ENCODE results near the gene VPS54.
"Not testable (repeated sequence)": the region's sequence is repeated elsewhere in the genome, so short reads cannot be mapped to it uniquely, and the experiment has no call there.

Gene VPS54

DNA sequence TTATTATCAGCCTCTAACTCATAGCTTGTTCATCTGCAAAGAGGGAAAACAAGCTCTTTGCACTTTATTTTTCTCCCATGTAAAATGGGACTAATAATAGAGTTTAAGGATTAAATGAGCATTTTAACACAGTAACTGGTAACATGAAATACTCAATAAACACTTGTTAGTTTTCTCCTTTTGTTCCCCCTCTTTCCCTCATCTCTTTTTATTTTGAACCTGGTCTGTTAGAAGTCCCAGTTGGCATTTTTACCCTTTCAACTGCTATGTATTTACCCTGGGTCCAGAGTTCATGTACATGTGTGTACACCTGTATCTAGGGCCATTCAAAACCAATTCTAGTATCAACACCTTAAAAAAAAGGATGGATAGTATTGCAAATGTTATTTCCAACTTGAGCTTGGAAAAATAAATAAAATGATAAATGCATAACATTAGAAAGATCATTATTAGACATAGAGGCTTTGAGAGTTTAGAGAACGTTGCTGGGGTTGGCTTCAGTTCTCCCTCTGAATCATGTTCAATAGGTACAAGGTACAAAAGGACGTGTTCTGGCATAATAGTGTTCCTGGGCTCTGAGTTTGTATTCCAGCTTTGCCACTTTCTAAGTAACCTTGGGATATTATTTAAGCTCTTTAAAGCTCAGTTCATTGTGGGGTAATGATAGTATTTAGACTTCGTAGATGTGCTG, 5.2 kb upstream of the VPS54 start:
- no peak for DNase-seq (ENCODE audit: low read depth)

DNA sequence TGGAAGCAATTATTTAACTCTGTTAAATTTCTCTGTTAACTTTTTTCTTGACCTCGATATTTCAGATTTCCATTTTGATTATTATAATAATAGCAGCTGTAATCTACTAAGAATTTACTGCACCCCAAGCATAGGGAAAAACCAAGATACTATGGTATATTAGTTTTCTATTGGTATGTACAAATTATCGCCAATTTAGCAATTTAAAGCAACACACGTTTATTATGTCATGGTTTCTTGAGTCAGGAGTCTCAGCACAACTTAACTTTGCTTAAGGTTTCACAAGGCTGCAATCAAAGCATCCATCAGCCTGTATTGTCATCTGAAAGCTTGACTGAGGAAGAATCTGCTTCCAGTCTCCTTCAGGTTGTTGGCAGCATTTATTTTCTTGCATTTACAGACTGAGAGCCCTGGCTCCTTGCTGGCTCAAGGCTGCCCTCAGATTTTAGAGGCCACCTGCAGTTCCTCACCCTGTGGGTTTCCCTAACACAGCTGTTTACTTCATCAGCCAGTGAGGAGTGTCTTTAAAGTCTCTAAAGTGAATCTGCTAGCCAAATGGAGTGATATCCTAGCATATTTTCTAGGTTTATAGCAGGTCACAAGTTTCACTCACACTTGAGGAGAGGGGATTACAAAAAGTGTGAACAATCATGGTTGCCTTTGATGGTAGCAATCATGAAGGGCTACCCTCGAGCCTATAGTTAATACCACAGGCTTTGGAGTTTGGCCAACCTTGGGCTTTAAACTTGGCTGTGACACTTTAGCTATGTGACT, 4.4 kb upstream of the VPS54 start:
- no peak for DNase-seq (ENCODE audit: low read depth)

GRCh38 chr2:64021578-64021977, 2.4 kb upstream of the VPS54 start:
- no peak for DNase-seq (ENCODE audit: low read depth)

- DNase-seq (ENCODE audit: low read depth), result no peak
Observed at GRCh38 chr2:64019975-64020528, 824 bp upstream of the VPS54 start.

- DNase-seq (ENCODE audit: low read depth), result no peak
Observed at GRCh38 chr2:64018701-64019082, 536 bp downstream of the VPS54 start.

- DNase-seq (ENCODE audit: low read depth), result no peak
Observed at GRCh38 chr2:64017811-64018700, 1.2 kb downstream of the VPS54 start.

DNA sequence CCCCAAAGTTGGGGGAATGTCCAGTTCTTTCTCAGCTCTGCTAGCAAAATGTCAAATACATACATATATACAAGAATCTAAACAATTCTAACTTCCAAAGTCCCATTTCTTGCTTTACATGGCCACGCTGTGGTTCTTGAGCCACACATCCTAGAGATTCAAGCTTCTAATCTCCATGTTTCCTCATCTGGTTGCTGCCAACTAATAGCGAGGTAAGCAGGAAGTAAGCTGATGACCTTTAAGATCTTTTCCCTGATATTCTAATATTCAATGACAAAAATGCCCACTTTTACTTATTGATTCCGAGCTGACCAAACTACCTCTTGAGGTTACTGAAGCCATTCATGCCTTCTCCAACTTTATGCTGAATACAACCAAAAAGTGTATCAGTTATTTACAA, 3.3 kb downstream of the VPS54 start:
- no peak for DNase-seq (ENCODE audit: low read depth)

DNA sequence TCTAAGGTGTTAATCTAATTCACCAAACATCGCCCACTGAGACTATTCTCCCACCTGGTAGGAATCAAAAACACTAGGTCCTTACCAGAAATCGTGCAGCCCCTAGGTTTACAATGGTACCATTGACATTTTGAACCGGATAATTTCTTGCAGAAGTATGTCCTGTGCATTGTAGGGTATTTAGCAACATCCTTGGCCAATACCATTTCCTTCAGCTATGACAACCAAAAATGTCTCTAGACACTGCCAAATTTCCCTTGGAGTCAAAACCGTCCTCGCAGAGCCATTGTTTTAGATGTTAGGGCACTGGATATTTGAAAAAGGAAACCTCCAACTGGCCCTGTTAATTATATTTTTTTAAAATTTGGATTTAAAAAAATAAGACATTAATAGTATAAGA, 3.8 kb downstream of the VPS54 start:
- no peak for DNase-seq (ENCODE audit: low read depth)

DNA sequence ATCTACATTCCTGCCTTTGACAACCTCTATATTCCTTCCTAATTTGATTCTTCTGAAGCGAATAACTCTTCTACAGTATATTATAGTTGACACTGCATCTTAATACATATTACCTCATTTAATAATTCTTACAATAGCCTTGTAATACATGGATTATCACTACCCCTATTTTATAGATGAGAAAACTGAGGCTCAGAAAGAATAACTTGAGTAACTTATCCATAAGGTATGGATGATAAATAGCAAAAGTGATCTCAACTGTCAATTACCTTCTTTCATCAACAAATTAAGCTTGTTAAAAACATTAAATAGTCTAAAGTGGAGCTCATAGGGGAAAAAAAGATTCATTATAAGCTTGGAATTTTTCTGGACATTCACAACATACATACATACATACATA, 4.6 kb downstream of the VPS54 start:
- DNase-seq (ENCODE audit: low read depth), result no peak

- no peak for DNase-seq (ENCODE audit: low read depth)
Observed at GRCh38 chr2:64013053-64013452, 6.2 kb downstream of the VPS54 start.

DNA sequence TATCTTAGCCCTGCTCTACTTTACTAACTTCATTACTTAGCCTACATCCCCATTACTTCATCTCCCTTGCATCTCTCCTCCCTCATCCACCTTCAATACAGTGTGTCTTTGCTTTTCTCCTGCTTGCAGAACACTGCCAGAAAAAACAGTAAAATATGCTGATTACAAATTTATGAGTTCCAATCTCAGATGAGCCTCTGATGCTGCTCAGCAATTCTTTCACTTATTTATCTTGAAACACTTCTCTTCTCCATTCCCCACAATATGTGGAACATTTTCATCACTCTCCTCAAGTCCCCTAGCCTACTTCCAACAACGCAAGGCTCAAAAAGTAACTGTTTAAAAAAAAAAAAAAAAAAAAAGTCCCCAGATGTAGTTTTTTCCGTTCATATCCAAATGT, 7.1 kb downstream of the VPS54 start:
- DNase-seq (ENCODE audit: low read depth), result no peak

DNA sequence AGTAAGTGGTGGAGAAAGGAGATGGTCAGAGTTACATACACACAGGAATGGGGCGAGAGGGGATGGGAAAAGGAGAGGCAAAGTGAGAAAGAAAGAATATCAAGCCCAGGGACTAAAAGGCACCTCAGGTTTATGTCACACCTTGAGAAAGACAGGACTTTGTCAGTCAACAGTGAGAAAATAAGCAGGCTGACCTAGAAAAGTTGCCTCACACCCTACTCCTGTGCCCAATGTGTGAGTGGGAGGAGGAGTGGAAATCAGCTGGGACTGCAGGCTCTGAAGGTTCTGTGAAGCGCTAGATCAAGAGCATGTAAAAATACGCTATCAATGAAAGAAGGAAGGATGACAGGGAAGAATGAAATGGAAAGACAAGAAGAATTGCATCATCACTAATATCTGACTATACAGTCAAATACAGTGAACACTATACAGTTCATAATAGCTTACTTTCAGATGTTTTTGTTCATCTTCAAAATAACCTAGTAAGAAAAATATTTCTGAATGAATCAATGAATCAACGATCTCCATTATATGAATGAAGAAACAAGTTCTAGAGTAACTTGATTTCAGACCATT, 10.7 kb downstream of the VPS54 start:
- no peak for DNase-seq (ENCODE audit: low read depth)

DNA sequence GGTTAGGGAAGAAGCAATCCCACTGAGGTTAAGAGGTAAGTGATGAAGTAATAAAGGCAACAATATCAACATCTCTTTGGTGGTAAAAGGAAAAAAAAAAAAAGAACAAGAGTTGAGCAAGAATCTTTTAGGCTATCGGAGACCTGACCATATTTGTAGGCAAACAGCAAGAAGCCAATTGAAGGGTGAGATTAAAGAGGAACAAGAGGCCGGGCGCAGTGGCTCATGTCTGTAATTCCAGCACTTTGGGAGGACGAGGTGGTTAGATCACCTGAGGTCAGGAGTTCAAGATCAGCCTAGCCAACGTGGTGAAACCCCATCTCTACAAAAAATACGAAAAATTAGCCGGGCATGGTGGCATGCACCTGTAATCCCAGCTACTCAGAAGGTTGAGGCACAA, 11.3 kb downstream of the VPS54 start:
- DNase-seq (ENCODE audit: low read depth), result no peak

DNA sequence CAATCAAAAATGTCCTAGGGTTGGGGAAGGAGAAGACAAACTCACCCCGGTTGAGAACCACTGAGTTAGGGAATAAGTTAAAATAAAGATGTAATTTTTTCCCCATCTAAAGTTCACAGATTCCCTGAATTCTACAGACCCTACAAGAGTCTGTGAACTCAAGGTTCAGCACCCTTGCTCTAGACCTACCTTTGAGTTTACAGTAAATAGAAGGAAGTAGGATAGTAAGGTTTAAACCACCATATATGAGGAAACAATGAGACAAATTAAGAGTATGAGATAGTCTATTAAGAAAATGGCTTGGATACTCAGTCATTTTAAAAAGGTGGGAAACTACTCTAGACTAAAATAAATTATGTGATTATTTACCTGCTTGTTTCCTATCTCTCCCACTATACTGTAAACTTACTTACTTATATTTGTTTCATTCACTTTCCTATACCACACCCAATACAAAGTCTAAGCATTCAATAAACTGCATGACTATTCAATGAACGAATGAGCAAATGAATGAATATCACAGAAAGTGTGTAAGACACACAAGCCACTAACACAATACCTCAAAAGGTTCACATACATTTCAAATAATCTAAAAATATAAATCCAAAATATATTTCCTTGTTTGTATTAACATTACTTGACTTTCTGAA, 13.4 kb downstream of the VPS54 start:
- DNase-seq (ENCODE audit: low read depth), result no peak

- DNase-seq (ENCODE audit: low read depth), result no peak
Observed at GRCh38 chr2:64003239-64003638, 16.0 kb downstream of the VPS54 start.

GRCh38 chr2:64001382-64002101, 17.7 kb downstream of the VPS54 start:
- DNase-seq (ENCODE audit: low read depth), result no peak

GRCh38 chr2:64000630-64001381, 18.4 kb downstream of the VPS54 start:
- DNase-seq (ENCODE audit: low read depth), result no peak

DNA sequence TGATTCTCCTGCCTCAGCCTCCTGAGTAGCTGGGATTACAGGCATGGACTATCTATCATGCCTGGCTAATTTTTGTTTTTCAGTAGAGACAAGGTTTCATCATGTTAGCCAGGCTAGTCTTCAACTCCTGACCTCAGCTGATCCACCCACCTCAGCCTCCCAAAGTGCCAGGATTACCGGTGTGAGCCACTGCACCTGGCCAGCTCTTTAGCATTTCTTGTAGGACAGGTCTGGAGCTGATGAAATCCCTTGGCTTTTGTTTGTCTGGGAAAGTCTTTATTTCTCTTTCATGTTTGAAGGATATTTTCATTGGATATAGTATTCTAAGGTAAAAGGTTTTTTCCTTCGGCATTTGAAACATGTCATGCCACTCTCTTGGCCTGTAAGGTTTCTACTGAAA, 20.2 kb downstream of the VPS54 start:
- DNase-seq (ENCODE audit: low read depth), result no peak

- DNase-seq (ENCODE audit: low read depth), result not testable (repeated sequence)
Observed at GRCh38 chr2:63996582-63997198, 22.5 kb downstream of the VPS54 start.
